H1 (cell line): ENCODE measurements around the gene BIRC2. TPM values are rescaled to one million over a fixed set of nuclear protein-coding genes. Genes with fewer than 3 reads are reported as not detected.

Source experiments
- ASH2L ChIP-seq: fragments of 200-600, 300-600 bp; sonication (generic); IDR thresholded peaks from one replicate; pipeline ENCODE4 v1.7.1; 2017; ENCODE audit warnings: low read length
- CBX8 ChIP-seq: fragments of 300-800, 300-1000 bp; sonication (generic); IDR thresholded peaks from 2 replicates; pipeline ENCODE4 v1.7.1; 2016; ENCODE audit warnings: low read depth, low read length, borderline replicate concordance
- CTBP2 ChIP-seq: IDR thresholded peaks from 2 replicates; pipeline ENCODE4 v1.7.0; 2011; ENCODE audit warnings: borderline replicate concordance, mild to moderate bottlenecking, moderate library complexity, mixed read lengths, low read length; ENCODE audit not compliant: insufficient read depth, insufficient read length
- GTF2F1 ChIP-seq: IDR thresholded peaks from 2 replicates; pipeline ENCODE4 v1.6.1; 2012; ENCODE audit warnings: low read depth, low read length, improper control_type of control experiment, borderline replicate concordance
- SIX5 ChIP-seq: IDR thresholded peaks from 2 replicates; pipeline ENCODE4 v1.6.1; 2011; ENCODE audit warnings: mild to moderate bottlenecking, low read depth, low read length
- SRF ChIP-seq: IDR thresholded peaks from 2 replicates; pipeline ENCODE4 v1.6.1; 2011; ENCODE audit warnings: mild to moderate bottlenecking, low read depth, low read length, moderate library complexity
- TAF1 ChIP-seq: IDR thresholded peaks from 2 replicates; pipeline ENCODE4 v1.6.1; 2011; ENCODE audit warnings: mild to moderate bottlenecking, low read depth, low read length
- TEAD4 ChIP-seq: IDR thresholded peaks from 2 replicates; pipeline ENCODE4 v1.6.1; 2012; ENCODE audit warnings: low read depth, low read length, inconsistent platforms, mixed read lengths
- YY1 ChIP-seq: IDR thresholded peaks from 2 replicates; pipeline ENCODE4 v1.6.1; 2011; ENCODE audit warnings: low read depth, mild to moderate bottlenecking, low read length
- polyA plus RNA-seq, 7 experiments: library from polyadenylated mRNA; depleted of rRNA in 3 of 7; stranded (reverse) in 5 of 7; unstranded in 2 of 7; fragments of >200 nt in 5 of 7; fragments of 200-250 nt in 2 of 7; gene quantifications; 1 replicate in 5 of 7; 2 replicates in 1 of 7; 4 replicates in 1 of 7; pipeline versions ENCODE4 v1.2.1 to v1.2.3, GENCODE V29; 2011 to 2013; ENCODE audit warnings: missing spikeins in 2 of 7, mixed read lengths in 2 of 7
- total RNA-seq: library from RNA; stranded (reverse); fragmentation: NEBNext Ultra II Directional; extraction: Animal tissue kit (Norgen Biotek cat#: 25700); gene quantifications from 2 replicates; pipeline ENCODE4 v1.2.1, GENCODE V29; 2021
- TF ChIP-seq, protein P1 (sequence below): fragments of 300-600 bp; sonication (generic); IDR thresholded peaks from 2 replicates; pipeline ENCODE4 v1.7.1; 2012; ENCODE audit warnings: low read length, moderate library complexity, mild to moderate bottlenecking, inconsistent platforms; ENCODE audit not compliant: insufficient replicate concordance

The BIRC2 gene
- total and polyA plus RNA-seq, 2 of the 8 experiments (the other 6 are each of a cell fraction or from before 2014, with no cell fraction given): 18.4 to 24.7 TPM

DNA sequence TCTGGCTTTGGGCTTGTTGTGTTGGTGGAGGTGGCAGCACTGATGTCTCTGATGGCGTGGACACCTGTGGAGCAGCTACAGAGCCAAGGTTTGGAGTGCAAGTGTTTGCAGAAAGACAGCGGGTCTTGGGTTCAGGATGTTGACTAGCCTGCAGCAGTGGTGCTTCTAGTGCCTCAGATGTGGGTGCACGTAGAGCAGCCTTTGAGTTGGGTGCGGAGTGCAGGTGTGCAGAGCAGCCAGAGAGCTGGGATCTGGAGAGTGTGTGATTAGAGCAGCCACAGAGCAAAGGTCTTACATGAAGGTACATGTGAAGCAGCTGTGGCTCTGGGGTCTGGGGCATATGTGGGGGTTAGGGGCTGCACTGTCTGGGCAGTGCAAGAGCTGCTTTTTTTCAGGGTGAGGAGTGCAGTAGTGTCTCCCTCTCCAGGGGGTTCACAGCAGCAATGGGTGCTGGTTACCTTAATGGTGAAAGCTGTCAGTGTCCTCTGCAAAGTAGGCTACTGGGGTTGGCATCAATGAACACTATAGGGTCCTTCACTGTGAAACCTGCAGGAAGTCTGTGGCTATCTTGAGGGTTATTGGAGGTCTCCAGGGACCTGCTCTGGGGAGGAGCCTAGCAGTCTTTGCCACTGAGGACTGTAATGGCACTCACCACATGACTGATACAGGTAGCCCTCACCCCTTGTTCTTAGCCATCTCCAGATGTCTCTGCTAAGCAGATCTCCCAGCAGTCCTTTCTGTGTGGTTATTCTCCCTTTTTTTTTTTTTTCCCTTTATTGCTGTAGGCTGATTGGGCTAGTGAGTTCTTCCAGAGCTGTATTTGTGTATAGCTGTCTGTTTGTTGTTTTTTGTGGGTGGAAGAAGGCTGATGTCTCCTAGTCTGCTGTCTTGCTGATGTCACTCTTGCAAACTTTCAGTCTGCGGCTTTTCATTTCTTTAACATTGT is 14.3 kb downstream of the BIRC2 start (continued):
- TF ChIP-seq, protein P1, sequence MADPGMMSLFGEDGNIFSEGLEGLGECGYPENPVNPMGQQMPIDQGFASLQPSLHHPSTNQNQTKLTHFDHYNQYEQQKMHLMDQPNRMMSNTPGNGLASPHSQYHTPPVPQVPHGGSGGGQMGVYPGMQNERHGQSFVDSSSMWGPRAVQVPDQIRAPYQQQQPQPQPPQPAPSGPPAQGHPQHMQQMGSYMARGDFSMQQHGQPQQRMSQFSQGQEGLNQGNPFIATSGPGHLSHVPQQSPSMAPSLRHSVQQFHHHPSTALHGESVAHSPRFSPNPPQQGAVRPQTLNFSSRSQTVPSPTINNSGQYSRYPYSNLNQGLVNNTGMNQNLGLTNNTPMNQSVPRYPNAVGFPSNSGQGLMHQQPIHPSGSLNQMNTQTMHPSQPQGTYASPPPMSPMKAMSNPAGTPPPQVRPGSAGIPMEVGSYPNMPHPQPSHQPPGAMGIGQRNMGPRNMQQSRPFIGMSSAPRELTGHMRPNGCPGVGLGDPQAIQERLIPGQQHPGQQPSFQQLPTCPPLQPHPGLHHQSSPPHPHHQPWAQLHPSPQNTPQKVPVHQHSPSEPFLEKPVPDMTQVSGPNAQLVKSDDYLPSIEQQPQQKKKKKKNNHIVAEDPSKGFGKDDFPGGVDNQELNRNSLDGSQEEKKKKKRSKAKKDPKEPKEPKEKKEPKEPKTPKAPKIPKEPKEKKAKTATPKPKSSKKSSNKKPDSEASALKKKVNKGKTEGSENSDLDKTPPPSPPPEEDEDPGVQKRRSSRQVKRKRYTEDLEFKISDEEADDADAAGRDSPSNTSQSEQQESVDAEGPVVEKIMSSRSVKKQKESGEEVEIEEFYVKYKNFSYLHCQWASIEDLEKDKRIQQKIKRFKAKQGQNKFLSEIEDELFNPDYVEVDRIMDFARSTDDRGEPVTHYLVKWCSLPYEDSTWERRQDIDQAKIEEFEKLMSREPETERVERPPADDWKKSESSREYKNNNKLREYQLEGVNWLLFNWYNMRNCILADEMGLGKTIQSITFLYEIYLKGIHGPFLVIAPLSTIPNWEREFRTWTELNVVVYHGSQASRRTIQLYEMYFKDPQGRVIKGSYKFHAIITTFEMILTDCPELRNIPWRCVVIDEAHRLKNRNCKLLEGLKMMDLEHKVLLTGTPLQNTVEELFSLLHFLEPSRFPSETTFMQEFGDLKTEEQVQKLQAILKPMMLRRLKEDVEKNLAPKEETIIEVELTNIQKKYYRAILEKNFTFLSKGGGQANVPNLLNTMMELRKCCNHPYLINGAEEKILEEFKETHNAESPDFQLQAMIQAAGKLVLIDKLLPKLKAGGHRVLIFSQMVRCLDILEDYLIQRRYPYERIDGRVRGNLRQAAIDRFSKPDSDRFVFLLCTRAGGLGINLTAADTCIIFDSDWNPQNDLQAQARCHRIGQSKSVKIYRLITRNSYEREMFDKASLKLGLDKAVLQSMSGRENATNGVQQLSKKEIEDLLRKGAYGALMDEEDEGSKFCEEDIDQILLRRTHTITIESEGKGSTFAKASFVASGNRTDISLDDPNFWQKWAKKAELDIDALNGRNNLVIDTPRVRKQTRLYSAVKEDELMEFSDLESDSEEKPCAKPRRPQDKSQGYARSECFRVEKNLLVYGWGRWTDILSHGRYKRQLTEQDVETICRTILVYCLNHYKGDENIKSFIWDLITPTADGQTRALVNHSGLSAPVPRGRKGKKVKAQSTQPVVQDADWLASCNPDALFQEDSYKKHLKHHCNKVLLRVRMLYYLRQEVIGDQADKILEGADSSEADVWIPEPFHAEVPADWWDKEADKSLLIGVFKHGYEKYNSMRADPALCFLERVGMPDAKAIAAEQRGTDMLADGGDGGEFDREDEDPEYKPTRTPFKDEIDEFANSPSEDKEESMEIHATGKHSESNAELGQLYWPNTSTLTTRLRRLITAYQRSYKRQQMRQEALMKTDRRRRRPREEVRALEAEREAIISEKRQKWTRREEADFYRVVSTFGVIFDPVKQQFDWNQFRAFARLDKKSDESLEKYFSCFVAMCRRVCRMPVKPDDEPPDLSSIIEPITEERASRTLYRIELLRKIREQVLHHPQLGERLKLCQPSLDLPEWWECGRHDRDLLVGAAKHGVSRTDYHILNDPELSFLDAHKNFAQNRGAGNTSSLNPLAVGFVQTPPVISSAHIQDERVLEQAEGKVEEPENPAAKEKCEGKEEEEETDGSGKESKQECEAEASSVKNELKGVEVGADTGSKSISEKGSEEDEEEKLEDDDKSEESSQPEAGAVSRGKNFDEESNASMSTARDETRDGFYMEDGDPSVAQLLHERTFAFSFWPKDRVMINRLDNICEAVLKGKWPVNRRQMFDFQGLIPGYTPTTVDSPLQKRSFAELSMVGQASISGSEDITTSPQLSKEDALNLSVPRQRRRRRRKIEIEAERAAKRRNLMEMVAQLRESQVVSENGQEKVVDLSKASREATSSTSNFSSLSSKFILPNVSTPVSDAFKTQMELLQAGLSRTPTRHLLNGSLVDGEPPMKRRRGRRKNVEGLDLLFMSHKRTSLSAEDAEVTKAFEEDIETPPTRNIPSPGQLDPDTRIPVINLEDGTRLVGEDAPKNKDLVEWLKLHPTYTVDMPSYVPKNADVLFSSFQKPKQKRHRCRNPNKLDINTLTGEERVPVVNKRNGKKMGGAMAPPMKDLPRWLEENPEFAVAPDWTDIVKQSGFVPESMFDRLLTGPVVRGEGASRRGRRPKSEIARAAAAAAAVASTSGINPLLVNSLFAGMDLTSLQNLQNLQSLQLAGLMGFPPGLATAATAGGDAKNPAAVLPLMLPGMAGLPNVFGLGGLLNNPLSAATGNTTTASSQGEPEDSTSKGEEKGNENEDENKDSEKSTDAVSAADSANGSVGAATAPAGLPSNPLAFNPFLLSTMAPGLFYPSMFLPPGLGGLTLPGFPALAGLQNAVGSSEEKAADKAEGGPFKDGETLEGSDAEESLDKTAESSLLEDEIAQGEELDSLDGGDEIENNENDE: no peak
- TF ChIP-seq GTF2F1 (no peak), CBX8 (no peak), YY1 (no peak), ASH2L (no peak), CTBP2 (no peak), SIX5 (no peak), SRF (no peak), TAF1 (no peak), TEAD4 (no peak)
